Nephron progenitor cell (in vitro differentiated cells): ENCODE results near the gene RNASE8.

Experiments
- DNase-seq: peaks from one replicate; pipeline ENCODE4 v3.0.0; 2021
- H3K27ac Mint-ChIP-seq: 2 replicates; pipeline ENCODE4 v1.8.0; 2021; ENCODE audit warnings: mild to moderate bottlenecking, moderate library complexity, mixed read lengths
- H3K27me3 Mint-ChIP-seq: 2 replicates; pipeline ENCODE4 v1.8.0; 2021; ENCODE audit warnings: mild to moderate bottlenecking, low read depth, mixed read lengths; ENCODE audit not compliant: poor library complexity
- H3K36me3 Mint-ChIP-seq: 2 replicates; pipeline ENCODE4 v1.8.0; 2021; ENCODE audit warnings: low read depth, mixed read lengths
- H3K4me1 Mint-ChIP-seq: 2 replicates; pipeline ENCODE4 v1.8.0; 2021; ENCODE audit warnings: mixed read lengths
- H3K4me3 Mint-ChIP-seq: 2 replicates; pipeline ENCODE4 v1.8.0; 2021; ENCODE audit warnings: mild to moderate bottlenecking, moderate library complexity, mixed read lengths
- H3K9me3 Mint-ChIP-seq: 2 replicates; pipeline ENCODE4 v1.8.0; 2021; ENCODE audit warnings: mild to moderate bottlenecking, moderate library complexity, mixed read lengths
- TF ChIP-seq, protein P1 (sequence below): fragments of 200-600 bp; sonication (generic); IDR thresholded peaks from 2 replicates; pipeline ENCODE4 v1.5.0; 2021; ENCODE audit warnings: antibody characterized with exemption

The RNASE8 gene

GRCh38 chr14:21105095-21105494 lies 47.5 kb downstream of the RNASE8 start:
- H3K27ac Mint-ChIP-seq = peak overlapping the region; percentile 93
- no peak for DNase-seq
- no peaks in the 10 kb centered on the region for H3K36me3 Mint-ChIP-seq
- peaks cover 88% of the 10 kb centered on the region for H3K4me1 Mint-ChIP-seq
- TF ChIP-seq, protein P1, sequence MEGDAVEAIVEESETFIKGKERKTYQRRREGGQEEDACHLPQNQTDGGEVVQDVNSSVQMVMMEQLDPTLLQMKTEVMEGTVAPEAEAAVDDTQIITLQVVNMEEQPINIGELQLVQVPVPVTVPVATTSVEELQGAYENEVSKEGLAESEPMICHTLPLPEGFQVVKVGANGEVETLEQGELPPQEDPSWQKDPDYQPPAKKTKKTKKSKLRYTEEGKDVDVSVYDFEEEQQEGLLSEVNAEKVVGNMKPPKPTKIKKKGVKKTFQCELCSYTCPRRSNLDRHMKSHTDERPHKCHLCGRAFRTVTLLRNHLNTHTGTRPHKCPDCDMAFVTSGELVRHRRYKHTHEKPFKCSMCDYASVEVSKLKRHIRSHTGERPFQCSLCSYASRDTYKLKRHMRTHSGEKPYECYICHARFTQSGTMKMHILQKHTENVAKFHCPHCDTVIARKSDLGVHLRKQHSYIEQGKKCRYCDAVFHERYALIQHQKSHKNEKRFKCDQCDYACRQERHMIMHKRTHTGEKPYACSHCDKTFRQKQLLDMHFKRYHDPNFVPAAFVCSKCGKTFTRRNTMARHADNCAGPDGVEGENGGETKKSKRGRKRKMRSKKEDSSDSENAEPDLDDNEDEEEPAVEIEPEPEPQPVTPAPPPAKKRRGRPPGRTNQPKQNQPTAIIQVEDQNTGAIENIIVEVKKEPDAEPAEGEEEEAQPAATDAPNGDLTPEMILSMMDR = no peak
- H3K9me3 Mint-ChIP-seq = no peaks in the 10 kb centered on the region
- H3K4me3 Mint-ChIP-seq = peak overlapping the region; percentile 89
- H3K27me3 Mint-ChIP-seq = no peaks in the 10 kb centered on the region

DNA sequence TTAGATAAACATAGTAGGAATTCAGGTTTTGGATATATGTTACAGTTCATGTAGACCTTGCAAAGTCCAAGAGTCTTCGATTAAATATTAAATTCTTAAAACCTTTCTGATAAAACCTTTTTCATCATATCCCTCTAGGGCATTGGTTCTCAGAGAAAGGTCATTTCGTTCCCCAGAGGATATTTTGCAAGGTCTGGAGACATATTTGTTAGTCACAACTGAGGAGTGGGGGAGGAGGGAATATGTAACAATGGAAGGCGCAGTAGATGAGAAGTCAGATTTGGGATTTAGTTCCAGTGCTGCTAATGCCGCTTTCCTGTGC lies 48.5 kb downstream of the RNASE8 start:
- Mint-ChIP-seq H3K4me3 (no peak overlapping the region), H3K9me3 (no peaks in the 10 kb centered on the region), H3K4me1 (peaks cover 90% of the 10 kb centered on the region), H3K36me3 (no peaks in the 10 kb centered on the region), H3K27ac (no peak overlapping the region), H3K27me3 (no peaks in the 10 kb centered on the region)
- TF ChIP-seq, protein P1 = no peak
- DNase-seq = no peak

DNA sequence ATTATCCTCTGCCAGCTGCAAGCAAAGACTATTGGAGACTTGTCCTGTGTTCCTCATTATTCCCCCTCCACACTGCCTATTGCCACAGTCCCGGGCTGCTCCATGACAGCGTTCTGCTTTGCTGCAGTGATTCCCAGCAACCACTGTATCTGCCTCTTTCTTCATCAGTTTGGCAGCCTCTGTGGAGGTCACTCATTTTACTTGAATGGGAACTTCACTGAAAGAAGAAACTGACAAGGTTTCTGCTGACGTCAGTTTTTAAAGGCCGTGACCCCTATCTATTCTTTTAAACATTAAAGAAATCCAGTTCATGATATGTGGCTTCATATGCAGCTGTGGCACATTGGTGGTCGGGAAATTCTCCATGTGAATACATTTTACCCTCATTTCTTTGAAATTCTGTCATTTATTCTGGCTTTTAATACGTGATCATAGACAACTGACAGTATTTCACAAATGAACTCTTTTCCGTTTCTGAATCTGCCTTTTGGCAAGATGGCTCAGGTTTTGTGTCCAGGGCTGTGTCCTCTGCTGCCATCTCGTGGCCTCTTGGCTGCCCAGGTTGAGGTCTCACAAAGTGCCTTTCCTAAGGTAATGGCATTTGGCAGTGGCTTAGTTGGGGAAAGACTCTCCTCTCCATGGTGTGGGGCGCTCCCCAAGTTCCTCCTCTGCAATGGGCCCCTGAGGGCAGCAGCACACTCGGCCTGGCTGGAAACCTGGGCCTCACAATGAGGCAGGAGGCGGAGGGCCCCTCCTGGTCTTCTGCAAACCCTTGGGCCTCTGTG lies 49.1 kb downstream of the RNASE8 start:
- H3K4me1 Mint-ChIP-seq = peaks cover 84% of the 10 kb centered on the region
- no peaks in the 10 kb centered on the region for H3K36me3 Mint-ChIP-seq
- peak; percentile 81 for DNase-seq
- H3K27ac Mint-ChIP-seq = peak overlapping the region; percentile 88
- no peaks in the 10 kb centered on the region for H3K27me3 Mint-ChIP-seq
- no peaks in the 10 kb centered on the region for H3K9me3 Mint-ChIP-seq
- peak overlapping the region; percentile 73 for H3K4me3 Mint-ChIP-seq
- TF ChIP-seq, protein P1 = peak; percentile 86

DNA sequence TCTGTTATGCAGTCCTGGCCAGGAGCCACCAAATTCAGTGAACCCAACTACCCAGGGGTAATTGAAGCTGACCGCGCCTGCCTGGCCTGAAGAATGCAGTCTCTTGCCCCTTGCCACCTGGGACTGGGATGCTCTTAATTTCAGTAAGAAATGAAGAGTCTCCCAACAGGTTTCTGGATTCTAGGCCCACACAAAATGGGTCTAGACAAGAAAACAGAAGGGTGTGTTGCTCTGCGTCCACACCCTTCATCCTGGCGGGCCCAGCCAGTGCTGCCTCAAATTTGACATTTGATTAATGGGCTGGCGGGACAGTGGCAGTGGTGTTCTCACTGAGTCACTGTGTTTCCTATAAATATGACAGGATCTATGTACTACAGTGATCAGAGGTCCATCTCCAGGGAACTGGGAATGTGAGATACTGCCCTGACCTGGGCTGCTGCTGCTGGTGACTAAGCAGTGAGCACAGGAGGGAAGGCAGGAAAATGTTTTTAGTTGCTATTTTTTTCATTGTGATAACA lies 49.7 kb downstream of the RNASE8 start:
- TF ChIP-seq, protein P1 = no peak
- Mint-ChIP-seq H3K36me3 (no peaks in the 10 kb centered on the region), H3K27me3 (no peaks in the 10 kb centered on the region), H3K4me1 (peaks cover 84% of the 10 kb centered on the region), H3K4me3 (no peak overlapping the region), H3K27ac (peak overlapping the region; percentile 88), H3K9me3 (no peaks in the 10 kb centered on the region)
- no peak for DNase-seq
